Measurements from ENCODE around the gene ERFL. TPM values are rescaled to one million over a fixed set of nuclear protein-coding genes. Genes with fewer than 3 reads are reported as not detected.

Gene ERFL
- total and polyA plus RNA-seq, 2 of the 4 experiments (the other 2 are of a cell fraction): not detected

GRCh38 chr19:41905273-41906002 lies 22.8 kb downstream of the ERFL start:
- intact Hi-C loops (cut with micrococcal nuclease): no loop called here
- H3K4me3 ChIP-seq (ENCODE audit: insufficient read depth, low read depth, low read length): no peak overlapping the region

More at GRCh38 chr19:41905273-41906002, 22.8 kb downstream of the ERFL start:
- Histone ChIP-seq H3K27me3 (ENCODE audit: control insufficient read depth, insufficient read depth, low read length) (peaks cover 2% of the 10 kb centered on the region; the same call in 1 of the 2 replicates), H3K79me1 (ENCODE audit: low read depth in 1 of 2, low read length in 2 of 2) (0 out of 4 replicates have a peak, but pooled peaks cover 0 to 3% of the 10 kb centered on the region in 2 experiments), H2AK5ac (ENCODE audit: low read depth, low read length) (no peak overlapping the region), H3K14ac (replicated peaks; ENCODE audit: low read depth, low read length) (no peak overlapping the region), H3K9me1 (ENCODE audit: insufficient read depth, low read length) (no peaks in the 10 kb centered on the region), H3K4me1 (ENCODE audit: control insufficient read depth, insufficient read depth, low read length) (no peaks in the 10 kb centered on the region), H3K27ac (ENCODE audit: insufficient read depth, low read length) (no peak overlapping the region), H3K18ac (ENCODE audit: low read depth, low read length) (no peak overlapping the region), H2BK20ac (ENCODE audit: low read depth, low read length) (no peak overlapping the region), H3K9ac (ENCODE audit: low read depth, low read length) (no peak overlapping the region), H4K5ac (ENCODE audit: low read depth, low read length) (no peak overlapping the region), H2BK15ac (ENCODE audit: low read depth, low read length) (no peak overlapping the region), H3K9me3 (ENCODE audit: control insufficient read depth, insufficient read depth, low read length) (no peaks in the 10 kb centered on the region), H3K36me3 (ENCODE audit: control insufficient read depth, insufficient read depth, low read length) (peaks cover 55% of the 10 kb centered on the region), H2AK9ac (replicated peaks; ENCODE audit: low read depth, low read length, poor library complexity) (no peak overlapping the region), H4K91ac (ENCODE audit: insufficient read depth, low read depth, low read length) (no peak overlapping the region), H3K4ac (ENCODE audit: low read depth, low read length) (no peak overlapping the region), H3K56ac (ENCODE audit: extremely low read depth, insufficient read depth, low read length) (no peak overlapping the region), H3K23ac (ENCODE audit: low read depth, low read length) (no peak overlapping the region), H4K20me1 (ENCODE audit: insufficient read depth, low read length) (peaks cover 9% of the 10 kb centered on the region; the same call in 1 of the 2 replicates), H4K8ac (ENCODE audit: low read depth in 2 of 2, low read length in 2 of 2) (no peak overlapping the region), H2BK120ac (ENCODE audit: low read depth, low read length) (no peak overlapping the region), H2AFZ (replicated peaks; ENCODE audit: low read length, poor library complexity) (no peak overlapping the region), H2BK5ac (ENCODE audit: low read depth, low read length, poor library complexity, severe bottlenecking) (no peak overlapping the region), H3K4me2 (ENCODE audit: low read depth, low read length) (no peak overlapping the region)
- BruUV-seq (replicated peaks): no TSS peak
- dilution Hi-C loops (cut with HindIII; ENCODE audit: low sequenced_read_pairs, unreplicated experiment) (no loop called here), in situ Hi-C loops (cut with MboI; ENCODE audit: low sequenced_read_pairs) (no loop called here)
- DNase-seq (no peak), ATAC-seq (ENCODE audit: low read depth) (no peak)
- CTCF ChIA-PET: no interaction called here
- 82% methylated on average over 11 of the region's 24 CpGs; no CpG with 5 or more reads in 1 of the 2 experiments for WGBS, 2 experiments (ENCODE audit: extremely low coverage in 2 of 2, insufficient read length in 1 of 2)
- TF ChIP-seq MAFK (IDR thresholded peaks at IDR 0.05; ENCODE audit: low read depth, low read length) (no peak), SMC3 (IDR thresholded peaks at IDR 0.05; ENCODE audit: low read depth, low read length) (no peak), RCOR1 (IDR thresholded peaks at IDR 0.05; ENCODE audit: insufficient replicate concordance, low read length) (no peak), RAD21 (IDR thresholded peaks at IDR 0.05; ENCODE audit: low read length) (no peak), USF2 (IDR thresholded peaks at IDR 0.05; ENCODE audit: low read depth, low read length) (no peak), NFE2L2 (IDR thresholded peaks at IDR 0.05; ENCODE audit: low read depth, low read length) (no peak), FOS (IDR thresholded peaks at IDR 0.05; ENCODE audit: low read depth, low read length) (no peak), RFX5 (IDR thresholded peaks at IDR 0.05; ENCODE audit: low read depth, low read length) (no peak), MAZ (IDR thresholded peaks at IDR 0.05; ENCODE audit: borderline replicate concordance, low read depth, low read length) (no peak), BHLHE40 (IDR thresholded peaks at IDR 0.05; ENCODE audit: low read depth, low read length) (no peak), CHD1 (IDR thresholded peaks at IDR 0.05; ENCODE audit: low read depth, low read length) (no peak)
- POLR2A ChIA-PET (ENCODE audit: unreplicated experiment): no interaction called here

Measured in IMR-90 (cell line).